Measurements from ENCODE around the gene PLXDC2. TPM values are rescaled to one million over a fixed set of nuclear protein-coding genes. Genes with fewer than 3 reads are reported as not detected.

Gene PLXDC2
- total RNA-seq, 1 experiment from 2014 or later: not detected

- Histone ChIP-seq H3K4me2 (ENCODE audit: low read length) (no peak overlapping the region), H3F3A (ENCODE audit: low read length, unreplicated experiment) (no peaks in the 10 kb centered on the region), H3K9me2 (replicated peaks; ENCODE audit: low read length) (no peaks in the 10 kb centered on the region), H2AFZ (ENCODE audit: low read length) (no peak overlapping the region), H3K36me3 (ENCODE audit: low read depth, low read length) (no peaks in the 10 kb centered on the region), H3K9ac (ENCODE audit: low read length) (no peak overlapping the region), H3K27ac (ENCODE audit: low read length) (no peak overlapping the region), H3K4me3 (ENCODE audit: low read length) (no peak overlapping the region), H3K27me3 (ENCODE audit: low read length) (no peaks in the 10 kb centered on the region), H3K4me1 (ENCODE audit: insufficient read depth, low read length) (no peaks in the 10 kb centered on the region), H3K79me2 (ENCODE audit: low read length) (no peaks in the 10 kb centered on the region), H4K20me1 (ENCODE audit: low read length) (no peaks in the 10 kb centered on the region), H3K9me3 (ENCODE audit: low read length) (no peaks in the 10 kb centered on the region)
- no peak for DNase-seq
- no peak for TF ChIP-seq CTCF (conservative IDR thresholded peaks at IDR 0.05; ENCODE audit: low read depth, low read length)
- no peak for TF ChIP-seq EZH2 (IDR thresholded peaks at IDR 0.05; ENCODE audit: low read length, unreplicated experiment)
- no peak for TF ChIP-seq EZH2phosphoT487 (IDR thresholded peaks at IDR 0.05; ENCODE audit: borderline replicate concordance, low read length)
- no TSS peak for BruUV-seq (replicated peaks)
- ChIA-PET CTCF (no interaction called here), POLR2A (ENCODE audit: unreplicated experiment) (no interaction called here)
- intact Hi-C loops (cut with micrococcal nuclease): no loop called here
- ATAC-seq: no peak
These were observed 268.9 kb downstream of the PLXDC2 start for GRCh38 chr10:20085115-20085514.

GRCh38 chr10:20087353-20087752, 271.1 kb downstream of the PLXDC2 start:
- ATAC-seq (no peak), DNase-seq (no peak)
- Histone ChIP-seq H3K79me2 (ENCODE audit: low read length) (no peaks in the 10 kb centered on the region), H3K4me1 (ENCODE audit: insufficient read depth, low read length) (no peaks in the 10 kb centered on the region), H3K4me2 (ENCODE audit: low read length) (no peak overlapping the region), H3K9me2 (replicated peaks; ENCODE audit: low read length) (no peaks in the 10 kb centered on the region), H2AFZ (ENCODE audit: low read length) (no peak overlapping the region), H3K9ac (ENCODE audit: low read length) (no peak overlapping the region), H3K9me3 (ENCODE audit: low read length) (no peaks in the 10 kb centered on the region), H3F3A (ENCODE audit: low read length, unreplicated experiment) (no peaks in the 10 kb centered on the region), H3K36me3 (ENCODE audit: low read depth, low read length) (no peaks in the 10 kb centered on the region), H3K27me3 (ENCODE audit: low read length) (no peaks in the 10 kb centered on the region), H4K20me1 (ENCODE audit: low read length) (no peaks in the 10 kb centered on the region), H3K27ac (ENCODE audit: low read length) (no peak overlapping the region), H3K4me3 (ENCODE audit: low read length) (no peak overlapping the region)
- CTCF ChIA-PET: no interaction called here
- POLR2A ChIA-PET (ENCODE audit: unreplicated experiment): no interaction called here
- TF ChIP-seq CTCF (conservative IDR thresholded peaks at IDR 0.05; ENCODE audit: low read depth, low read length) (no peak), EZH2phosphoT487 (IDR thresholded peaks at IDR 0.05; ENCODE audit: borderline replicate concordance, low read length) (no peak)
- intact Hi-C loops (cut with micrococcal nuclease): no loop called here
- BruUV-seq (replicated peaks): no TSS peak

GRCh38 chr10:20088061-20088701, 271.9 kb downstream of the PLXDC2 start:
- TF ChIP-seq EZH2 (IDR thresholded peaks at IDR 0.05; ENCODE audit: low read length, unreplicated experiment): no peak
- no peak for TF ChIP-seq EZH2phosphoT487 (IDR thresholded peaks at IDR 0.05; ENCODE audit: borderline replicate concordance, low read length)
- no peak for TF ChIP-seq CTCF (conservative IDR thresholded peaks at IDR 0.05; ENCODE audit: low read depth, low read length)
- Histone ChIP-seq H3K9me3 (ENCODE audit: low read length) (no peaks in the 10 kb centered on the region), H3K36me3 (ENCODE audit: low read depth, low read length) (no peaks in the 10 kb centered on the region), H3F3A (ENCODE audit: low read length, unreplicated experiment) (no peaks in the 10 kb centered on the region), H3K4me3 (ENCODE audit: low read length) (no peak overlapping the region), H3K4me1 (ENCODE audit: insufficient read depth, low read length) (no peaks in the 10 kb centered on the region), H3K9ac (ENCODE audit: low read length) (no peak overlapping the region), H3K4me2 (ENCODE audit: low read length) (no peak overlapping the region), H3K27me3 (ENCODE audit: low read length) (no peaks in the 10 kb centered on the region), H4K20me1 (ENCODE audit: low read length) (no peaks in the 10 kb centered on the region), H3K9me2 (replicated peaks; ENCODE audit: low read length) (no peaks in the 10 kb centered on the region), H3K27ac (ENCODE audit: low read length) (no peak overlapping the region), H3K79me2 (ENCODE audit: low read length) (no peaks in the 10 kb centered on the region), H2AFZ (ENCODE audit: low read length) (no peak overlapping the region)
- ChIA-PET POLR2A (ENCODE audit: unreplicated experiment) (no interaction called here), CTCF (no interaction called here)
- intact Hi-C loops (cut with micrococcal nuclease): no loop called here
- ATAC-seq (no peak), DNase-seq (no peak)
- no TSS peak for BruUV-seq (replicated peaks)
